IMR-90 (cell line): ENCODE measurements around the gene OR14K1. TPM values are rescaled to one million over a fixed set of nuclear protein-coding genes. Genes with fewer than 3 reads are reported as not detected.
"Not testable (repeated sequence)": the region's sequence is repeated elsewhere in the genome, so short reads cannot be mapped to it uniquely, and the experiment has no call there.

ENCODE experiments used
- ATAC-seq: fragments of 200-7000 bp; cut with Tn5 transposase; 2 replicates; pipeline ENCODE4 v1.9.1; 2020; ENCODE audit warnings: low read depth, mild to moderate bottlenecking, moderate library complexity
- BruUV-seq: library from RNA; stranded (reverse); fragments of 400-500 nt; replicated peaks from 2 replicates; lab custom pipeline; 2021; lab: Mats Ljungman, UMichigan
- CTCF ChIA-PET: fragments of 300-600 bp; formaldehyde crosslinking; extraction: SDS; loops from one replicate; lab custom pipeline; 2021; ENCODE audit warnings: antibody characterized with exemption; lab: Yijun Ruan, JAX
- POLR2A ChIA-PET: fragments of 300-600 bp; sonication (Branson Sonifier 250); formaldehyde crosslinking; loops from one replicate; lab custom pipeline; 2022; ENCODE audit warnings: antibody characterized with exemption; ENCODE audit not compliant: unreplicated experiment; lab: Charles Lee
- DNase-seq: peaks from one replicate; pipeline ENCODE4 v3.0.0; 2013
- H2AFZ ChIP-seq: replicated peaks from 2 replicates; pipeline ENCODE3; 2013; ENCODE audit warnings: low read length, mild to moderate bottlenecking; ENCODE audit not compliant: poor library complexity
- H2AK5ac ChIP-seq: 2 replicates; pipeline ENCODE4 v1.6.1; 2013; ENCODE audit warnings: low read depth, low read length, inconsistent platforms
- H2AK9ac ChIP-seq: replicated peaks from 2 replicates; pipeline ENCODE3; 2013; ENCODE audit warnings: mild to moderate bottlenecking, low read depth, low read length, moderate library complexity; ENCODE audit not compliant: poor library complexity
- H2BK120ac ChIP-seq: 2 replicates; pipeline ENCODE4 v1.6.1; 2013; ENCODE audit warnings: low read depth, low read length, inconsistent platforms
- H2BK15ac ChIP-seq: 3 replicates; pipeline ENCODE4 v1.6.1; 2013; ENCODE audit warnings: low read depth, low read length, inconsistent platforms
- H2BK20ac ChIP-seq: 2 replicates; pipeline ENCODE4 v1.6.1; 2013; ENCODE audit warnings: low read depth, mild to moderate bottlenecking, inconsistent platforms, low read length, moderate library complexity
- H2BK5ac ChIP-seq: 2 replicates; pipeline ENCODE4 v1.6.1; 2013; ENCODE audit warnings: mild to moderate bottlenecking, low read depth, low read length, inconsistent platforms; ENCODE audit not compliant: poor library complexity, severe bottlenecking
- H3K14ac ChIP-seq: replicated peaks from 2 replicates; pipeline ENCODE4 v1.6.1; 2013; ENCODE audit warnings: low read depth, low read length, inconsistent platforms
- H3K18ac ChIP-seq: 2 replicates; pipeline ENCODE4 v1.6.1; 2013; ENCODE audit warnings: low read depth, low read length, control low read depth
- H3K23ac ChIP-seq: 2 replicates; pipeline ENCODE4 v1.6.1; 2013; ENCODE audit warnings: low read depth, low read length, inconsistent platforms
- H3K27ac ChIP-seq: 2 replicates; pipeline ENCODE4 v1.5.1; 2013; ENCODE audit warnings: mild to moderate bottlenecking, control low read depth, low read length; ENCODE audit not compliant: insufficient read depth
- H3K27me3 ChIP-seq: 2 replicates; pipeline ENCODE4 v1.6.1; 2013; ENCODE audit warnings: low read length; ENCODE audit not compliant: control insufficient read depth, insufficient read depth
- H3K36me3 ChIP-seq: 2 replicates; pipeline ENCODE4 v1.6.1; 2013; ENCODE audit warnings: low read length, mixed read lengths; ENCODE audit not compliant: control insufficient read depth, insufficient read depth
- H3K4ac ChIP-seq: 2 replicates; pipeline ENCODE4 v1.6.1; 2013; ENCODE audit warnings: low read depth, low read length, inconsistent platforms
- H3K4me1 ChIP-seq: 2 replicates; pipeline ENCODE4 v1.6.1; 2013; ENCODE audit warnings: low read length, mixed read lengths; ENCODE audit not compliant: control insufficient read depth, insufficient read depth
- H3K4me2 ChIP-seq: 2 replicates; pipeline ENCODE4 v1.6.1; 2013; ENCODE audit warnings: low read depth, mild to moderate bottlenecking, control low read depth, low read length, moderate library complexity
- H3K4me3 ChIP-seq: 2 replicates; pipeline ENCODE4 v1.5.1; 2013; ENCODE audit warnings: low read depth, mild to moderate bottlenecking, control low read depth, low read length, moderate library complexity; ENCODE audit not compliant: insufficient read depth
- H3K56ac ChIP-seq: 2 replicates; pipeline ENCODE4 v1.6.1; 2013; ENCODE audit warnings: low read length, inconsistent platforms; ENCODE audit not compliant: insufficient read depth; ENCODE audit errors: extremely low read depth
- H3K79me1 ChIP-seq, 2 experiments: 2 replicates each; pipeline ENCODE4 v1.6.1; 2013; ENCODE audit warnings: low read length in 2 of 2, inconsistent platforms in 1 of 2, low read depth in 1 of 2
- H3K9ac ChIP-seq: 2 replicates; pipeline ENCODE4 v1.6.1; 2013; ENCODE audit warnings: low read depth, low read length, control low read depth
- H3K9me1 ChIP-seq: 2 replicates; pipeline ENCODE4 v1.6.1; 2013; ENCODE audit warnings: low read length, inconsistent platforms; ENCODE audit not compliant: insufficient read depth
- H3K9me3 ChIP-seq: 2 replicates; pipeline ENCODE4 v1.6.1; 2013; ENCODE audit warnings: low read length; ENCODE audit not compliant: control insufficient read depth, insufficient read depth
- H4K20me1 ChIP-seq: 2 replicates; pipeline ENCODE4 v1.6.1; 2013; ENCODE audit warnings: low read length, inconsistent platforms; ENCODE audit not compliant: insufficient read depth
- H4K5ac ChIP-seq: 2 replicates; pipeline ENCODE4 v1.6.1; 2013; ENCODE audit warnings: mild to moderate bottlenecking, low read depth, low read length, control low read depth
- H4K8ac ChIP-seq, 2 experiments: 2 replicates each; pipeline ENCODE4 v1.6.1; 2013; ENCODE audit warnings: low read depth in 2 of 2, low read length in 2 of 2, control low read depth in 1 of 2, inconsistent platforms in 1 of 2
- H4K91ac ChIP-seq: 2 replicates; pipeline ENCODE4 v1.6.1; 2013; ENCODE audit warnings: low read depth, low read length, inconsistent platforms; ENCODE audit not compliant: insufficient read depth
- FOS ChIP-seq: fragments of 150-350 bp; IDR thresholded peaks from 2 replicates; pipeline ENCODE4 v1.6.1; 2016; ENCODE audit warnings: low read depth, low read length
- POLR2A ChIP-seq: IDR thresholded peaks from 2 replicates; pipeline ENCODE4 v1.6.1; 2012; ENCODE audit warnings: mild to moderate bottlenecking, low read depth, low read length
- WGBS, 2 experiments: methylation state at CpG; one replicate each; pipeline versions ENCODE4 v1.1.5 to v1.1.7; 2013; ENCODE audit warnings: missing lambda C conversion rate in 2 of 2; ENCODE audit not compliant: insufficient read length in 1 of 2; ENCODE audit errors: extremely low coverage in 2 of 2; 5-methylcytosine and 5-hydroxymethylcytosine counted together
- dilution Hi-C: fragments of 300-500 bp; cut with HindIII; formaldehyde crosslinking; loops from one replicate; pipeline ENCODE4 v1.14.3; 2018; ENCODE audit warnings: low sequenced_read_pairs; ENCODE audit not compliant: unreplicated experiment
- in situ Hi-C: fragments of 300-500 bp; cut with MboI; formaldehyde crosslinking; loops from 3 replicates; pipeline ENCODE4 v1.14.3; 2019; ENCODE audit warnings: low sequenced_read_pairs, inconsistent platforms, mixed read lengths
- intact Hi-C: fragments of 100-400 bp; cut with micrococcal nuclease; formaldehyde crosslinking; loops from 2 replicates; pipeline ENCODE4 v1.10.0; 2022
- polyA plus RNA-seq, 3 experiments: library from polyadenylated mRNA; depleted of rRNA; stranded (reverse); fragments of >200 nt; gene quantifications; 2 replicates each; pipeline ENCODE4 v1.2.3, GENCODE V29; 2012; ENCODE audit warnings: low replicate concordance in 1 of 3
- total RNA-seq: library from RNA; depleted of rRNA; stranded (reverse); fragments of >200 nt; gene quantifications from 2 replicates; pipeline ENCODE4 v1.2.3, GENCODE V29; 2012
- TF ChIP-seq, protein P1 (sequence below): fragments of 150-350 bp; IDR thresholded peaks from 2 replicates; pipeline ENCODE4 v1.6.1; 2016; ENCODE audit warnings: low read depth, mild to moderate bottlenecking, low read length, moderate library complexity, borderline replicate concordance

OR14K1 gene
- total and polyA plus RNA-seq, 2 of the 4 experiments (the other 2 are of a cell fraction), result not detected

DNA sequence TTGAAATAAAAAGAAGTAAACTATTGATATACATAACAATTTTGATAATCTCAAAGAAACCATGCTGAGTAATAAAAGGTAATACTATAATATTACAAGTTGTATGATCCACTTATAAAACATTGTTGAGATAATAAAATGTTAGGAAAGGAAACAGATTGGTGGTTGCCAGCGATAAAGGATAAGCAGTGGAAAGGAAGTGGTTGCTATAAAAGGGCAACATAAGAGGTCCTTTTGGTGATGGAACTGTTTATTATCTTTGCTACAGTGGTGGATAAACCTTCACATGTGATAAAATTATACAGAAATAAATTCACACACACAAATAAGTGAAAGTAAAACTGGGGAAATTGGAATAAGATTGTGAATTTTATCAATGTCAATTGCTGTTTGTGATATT is 37.1 kb upstream of the OR14K1 start:
- no peak overlapping the region for H3K18ac ChIP-seq
- DNase-seq (no peak), ATAC-seq (no peak)
- H3K4me3 ChIP-seq, result no peak overlapping the region
- H3K9me3 ChIP-seq, result peaks cover 8% of the 10 kb centered on the region
- no peak overlapping the region for H3K23ac ChIP-seq
- no peak overlapping the region for H3K27ac ChIP-seq
- no peak overlapping the region for H4K91ac ChIP-seq
- H4K8ac ChIP-seq, result no peak overlapping the region
- H4K5ac ChIP-seq, result no peak overlapping the region
- H3K9me1 ChIP-seq, result no peaks in the 10 kb centered on the region
- H2AK9ac ChIP-seq, result no peak overlapping the region
- no peak overlapping the region for H3K4ac ChIP-seq
- no TSS peak for BruUV-seq
- H2AFZ ChIP-seq, result no peak overlapping the region
- H2BK15ac ChIP-seq, result no peak overlapping the region
- no peaks in the 10 kb centered on the region for H4K20me1 ChIP-seq
- no peak overlapping the region for H2BK120ac ChIP-seq
- no peaks in the 10 kb centered on the region for H3K79me1 ChIP-seq
- H3K27me3 ChIP-seq, result no peaks in the 10 kb centered on the region
- POLR2A ChIA-PET, result no interaction called here
- H3K4me1 ChIP-seq, result no peaks in the 10 kb centered on the region
- TF ChIP-seq POLR2A (no peak), FOS (no peak)
- TF ChIP-seq, protein P1, sequence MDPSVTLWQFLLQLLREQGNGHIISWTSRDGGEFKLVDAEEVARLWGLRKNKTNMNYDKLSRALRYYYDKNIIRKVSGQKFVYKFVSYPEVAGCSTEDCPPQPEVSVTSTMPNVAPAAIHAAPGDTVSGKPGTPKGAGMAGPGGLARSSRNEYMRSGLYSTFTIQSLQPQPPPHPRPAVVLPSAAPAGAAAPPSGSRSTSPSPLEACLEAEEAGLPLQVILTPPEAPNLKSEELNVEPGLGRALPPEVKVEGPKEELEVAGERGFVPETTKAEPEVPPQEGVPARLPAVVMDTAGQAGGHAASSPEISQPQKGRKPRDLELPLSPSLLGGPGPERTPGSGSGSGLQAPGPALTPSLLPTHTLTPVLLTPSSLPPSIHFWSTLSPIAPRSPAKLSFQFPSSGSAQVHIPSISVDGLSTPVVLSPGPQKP, result no peak
- CTCF ChIA-PET, result no interaction called here
- H3K4me2 ChIP-seq, result no peak overlapping the region
- H2BK5ac ChIP-seq, result no peak overlapping the region
- intact Hi-C loops (no loop called here), dilution Hi-C loops (no loop called here), in situ Hi-C loops (no loop called here)
- H3K56ac ChIP-seq, result no peak overlapping the region
- no CpG with 5 or more reads among the region's 1 CpG for WGBS, 2 experiments
- H3K14ac ChIP-seq, result no peak overlapping the region
- H2AK5ac ChIP-seq, result no peak overlapping the region
- H3K9ac ChIP-seq, result no peak overlapping the region
- no peak overlapping the region for H2BK20ac ChIP-seq
- H3K36me3 ChIP-seq, result no peaks in the 10 kb centered on the region

DNA sequence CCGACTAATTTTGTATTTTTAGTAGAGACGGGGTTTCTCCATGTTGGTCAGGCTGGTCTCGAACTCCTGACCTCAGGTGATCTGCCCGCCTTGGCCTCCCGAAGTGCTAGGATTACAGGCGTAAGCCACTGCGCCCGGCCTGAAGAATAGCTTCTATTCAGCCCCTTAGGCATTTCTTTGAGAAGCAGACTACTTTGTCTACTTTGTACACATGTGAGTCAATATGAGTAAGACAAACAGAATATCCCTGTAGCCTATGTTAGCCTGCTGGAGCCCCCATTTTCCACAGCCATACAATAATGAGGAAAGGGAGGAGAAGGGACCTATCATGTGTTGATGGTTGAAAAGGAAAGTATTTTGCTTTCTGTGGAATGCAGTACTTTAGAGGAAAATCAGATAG is 27.7 kb upstream of the OR14K1 start:
- H3K27ac ChIP-seq, dilution Hi-C loops, H2BK20ac ChIP-seq, H3K4me1 ChIP-seq, CTCF ChIA-PET, H3K79me1 ChIP-seq, H2BK15ac ChIP-seq, H4K20me1 ChIP-seq, H3K4me2 ChIP-seq, H4K91ac ChIP-seq, ATAC-seq, H3K14ac ChIP-seq, H2AK5ac ChIP-seq, H3K23ac ChIP-seq, DNase-seq, H3K27me3 ChIP-seq, H3K4me3 ChIP-seq, H2BK5ac ChIP-seq, H3K4ac ChIP-seq, H3K9me1 ChIP-seq, H2AFZ ChIP-seq, H4K5ac ChIP-seq, H2AK9ac ChIP-seq, POLR2A ChIA-PET, in situ Hi-C loops, H3K9ac ChIP-seq, H2BK120ac ChIP-seq, H3K36me3 ChIP-seq, intact Hi-C loops, H4K8ac ChIP-seq, H3K56ac ChIP-seq, BruUV-seq, H3K18ac ChIP-seq: not testable (repeated sequence)
- H3K9me3 ChIP-seq, result peaks cover 19% of the 10 kb centered on the region
- WGBS, 2 experiments, result no CpG with 5 or more reads among the region's 8 CpGs
